Stimulated activated memory B cell treated with anti-CD40 and anti-IgM and Interleukin-4, amounts not matched to agents 10 μg/mL and 1 μg/mL and 100 μg/mL, for 72 hours (primary cell): Measurements from ENCODE around the gene ZNF443.
"Not testable (repeated sequence)": the region's sequence is repeated elsewhere in the genome, so short reads cannot be mapped to it uniquely, and the experiment has no call there.

Experiments used
- ATAC-seq: fragments of 150-1000 bp; cut with Tn5 transposase; 2 replicates; pipeline ENCODE4 v1.10.0; 2021
- H3K27ac Mint-ChIP-seq: one replicate; pipeline ENCODE4 v1.8.0; 2022; ENCODE audit warnings: mild to moderate bottlenecking, mixed read lengths
- H3K27me3 Mint-ChIP-seq: one replicate; pipeline ENCODE4 v1.8.0; 2022; ENCODE audit warnings: mixed read lengths
- H3K36me3 Mint-ChIP-seq: one replicate; pipeline ENCODE4 v1.8.0; 2022; ENCODE audit warnings: mixed read lengths
- H3K4me1 Mint-ChIP-seq: one replicate; pipeline ENCODE4 v1.8.0; 2022; ENCODE audit warnings: mixed read lengths
- H3K4me3 Mint-ChIP-seq: one replicate; pipeline ENCODE4 v1.8.0; 2022; ENCODE audit warnings: mild to moderate bottlenecking, moderate library complexity, mixed read lengths
- H3K9me3 Mint-ChIP-seq: one replicate; pipeline ENCODE4 v1.8.0; 2022; ENCODE audit warnings: mixed read lengths

ZNF443 gene

DNA sequence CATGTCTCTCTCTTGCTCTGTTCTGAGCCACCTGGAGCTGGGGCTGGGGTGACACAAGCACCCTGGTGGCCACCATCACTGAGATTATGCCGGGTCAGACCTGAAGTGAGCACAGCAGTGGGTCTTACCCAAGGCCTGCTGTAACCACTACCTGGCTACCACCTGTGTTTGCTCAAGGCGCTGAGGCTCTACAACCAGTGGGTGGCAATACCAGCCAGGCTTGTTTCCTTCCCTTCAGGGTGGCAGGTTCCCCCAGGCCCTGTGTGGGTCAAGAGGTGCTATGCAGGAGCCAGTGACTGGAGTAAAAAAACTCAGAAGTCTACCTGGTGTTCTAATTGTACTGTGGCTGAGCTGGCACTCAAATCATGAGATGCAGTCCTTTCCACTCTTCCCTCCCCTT lies 8.0 kb upstream of the ZNF443 start:
- ATAC-seq: no peak
- Mint-ChIP-seq H3K27me3 (no peaks in the 10 kb centered on the region), H3K27ac (no peak overlapping the region), H3K4me1 (no peaks in the 10 kb centered on the region), H3K9me3 (peaks cover 18% of the 10 kb centered on the region), H3K36me3 (peaks cover 48% of the 10 kb centered on the region), H3K4me3 (no peak overlapping the region)

DNA sequence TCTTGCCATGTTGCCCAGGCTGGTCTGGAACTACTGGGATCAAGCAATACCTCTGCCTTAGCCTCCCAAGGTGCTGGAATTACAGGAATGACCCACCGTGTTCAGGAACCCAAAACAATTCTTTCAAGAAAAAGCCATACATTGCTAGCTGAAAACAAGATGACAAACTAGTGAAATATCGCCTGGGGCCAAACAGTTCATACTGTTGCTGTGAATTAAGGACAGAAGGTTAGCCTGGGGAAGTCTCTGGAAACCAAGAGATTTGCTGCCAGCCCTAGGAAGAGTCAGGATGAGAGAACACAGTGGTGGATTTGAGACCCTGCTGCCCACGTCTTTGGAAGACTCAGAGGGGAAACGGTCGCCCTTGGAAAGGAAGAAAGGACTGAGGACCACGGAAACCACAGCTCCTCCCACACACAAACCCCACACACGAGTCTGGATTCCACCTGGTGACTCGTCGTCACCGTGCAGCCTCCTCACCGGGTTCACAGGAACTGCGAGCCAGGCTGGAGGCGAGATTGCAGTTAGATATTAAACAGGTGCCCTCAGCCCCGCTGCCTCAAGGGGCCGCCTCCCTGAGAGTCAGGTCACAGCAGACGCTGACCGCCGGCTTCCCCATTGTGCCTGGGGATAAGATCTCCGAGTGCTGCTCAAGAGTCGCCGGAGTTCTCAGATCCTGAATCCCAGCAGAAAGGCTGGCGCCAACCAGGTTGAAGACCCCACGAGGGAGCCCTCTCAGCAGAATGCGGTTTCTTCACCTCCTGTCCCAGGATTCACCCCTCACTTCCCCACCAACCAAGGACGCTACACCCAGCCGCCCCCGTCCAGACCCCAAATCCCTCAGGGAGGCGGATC lies 908 bp downstream of the ZNF443 start:
- peaks cover 29% of the 10 kb centered on the region for H3K4me1 Mint-ChIP-seq
- H3K9me3 Mint-ChIP-seq, H3K27me3 Mint-ChIP-seq: not testable (repeated sequence)
- ATAC-seq: peak; percentile 66
- H3K36me3 Mint-ChIP-seq: peaks cover 26% of the 10 kb centered on the region
- H3K27ac Mint-ChIP-seq: peak overlapping the region; percentile 99
- H3K4me3 Mint-ChIP-seq: peak overlapping the region; percentile 100

DNA sequence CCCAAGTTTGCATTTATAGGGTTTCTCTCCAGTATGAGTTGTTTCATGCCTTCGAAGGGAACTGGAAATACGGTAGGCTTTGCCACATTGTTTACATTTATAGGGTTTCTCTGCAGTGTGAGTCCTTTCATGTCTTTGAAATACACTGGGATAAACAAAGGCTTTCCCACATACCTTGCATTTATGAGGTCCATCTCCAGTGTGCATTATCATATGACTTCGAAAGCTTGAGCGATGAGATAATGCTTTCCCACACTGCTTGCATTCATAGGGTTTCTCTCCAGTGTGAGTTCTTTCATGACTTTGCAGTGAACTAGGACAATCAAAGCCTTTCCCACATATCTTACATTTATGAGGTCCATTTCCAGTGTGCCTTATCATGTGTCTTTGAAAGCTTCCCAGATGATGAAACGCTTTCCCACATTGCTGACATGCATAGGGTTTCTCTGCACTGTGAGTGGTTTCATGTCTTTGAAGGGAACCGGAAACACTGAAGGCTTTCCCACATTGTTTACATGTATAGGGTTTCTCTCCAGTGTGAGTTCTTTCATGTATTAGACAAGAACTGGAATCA lies 10.0 kb downstream of the ZNF443 start:
- not testable (repeated sequence) for H3K4me3 Mint-ChIP-seq

DNA sequence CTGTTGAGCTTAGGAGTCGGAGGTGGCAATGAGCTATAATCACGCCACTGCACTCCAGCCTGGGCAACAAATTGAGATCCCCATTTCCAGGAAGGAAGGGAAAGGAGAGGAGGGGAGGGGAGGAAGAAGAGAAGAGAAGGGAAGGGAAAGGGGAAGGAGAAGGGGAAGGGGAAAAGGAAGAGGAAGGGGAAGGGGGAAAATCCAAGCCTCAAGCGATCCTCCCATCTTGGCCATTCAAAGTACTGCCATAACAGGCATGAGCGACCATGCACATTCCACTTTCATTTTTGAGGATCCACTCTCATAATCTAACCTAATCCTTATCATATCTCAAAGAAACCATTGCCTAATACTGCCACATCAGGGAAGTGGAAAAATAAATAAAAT lies 14.9 kb downstream of the ZNF443 start:
- Mint-ChIP-seq H3K9me3 (peaks cover 8% of the 10 kb centered on the region), H3K36me3 (peaks cover 69% of the 10 kb centered on the region), H3K4me1 (no peaks in the 10 kb centered on the region), H3K27ac (no peak overlapping the region), H3K27me3 (no peaks in the 10 kb centered on the region), H3K4me3 (no peak overlapping the region)
- no peak for ATAC-seq

More for the DNA sequence above, 10.0 kb downstream of the ZNF443 start:
- not testable (repeated sequence) for H3K27ac Mint-ChIP-seq, H3K4me1 Mint-ChIP-seq, ATAC-seq, H3K27me3 Mint-ChIP-seq
- H3K36me3 Mint-ChIP-seq: peaks cover 73% of the 10 kb centered on the region
- H3K9me3 Mint-ChIP-seq: peaks cover 13% of the 10 kb centered on the region

DNA sequence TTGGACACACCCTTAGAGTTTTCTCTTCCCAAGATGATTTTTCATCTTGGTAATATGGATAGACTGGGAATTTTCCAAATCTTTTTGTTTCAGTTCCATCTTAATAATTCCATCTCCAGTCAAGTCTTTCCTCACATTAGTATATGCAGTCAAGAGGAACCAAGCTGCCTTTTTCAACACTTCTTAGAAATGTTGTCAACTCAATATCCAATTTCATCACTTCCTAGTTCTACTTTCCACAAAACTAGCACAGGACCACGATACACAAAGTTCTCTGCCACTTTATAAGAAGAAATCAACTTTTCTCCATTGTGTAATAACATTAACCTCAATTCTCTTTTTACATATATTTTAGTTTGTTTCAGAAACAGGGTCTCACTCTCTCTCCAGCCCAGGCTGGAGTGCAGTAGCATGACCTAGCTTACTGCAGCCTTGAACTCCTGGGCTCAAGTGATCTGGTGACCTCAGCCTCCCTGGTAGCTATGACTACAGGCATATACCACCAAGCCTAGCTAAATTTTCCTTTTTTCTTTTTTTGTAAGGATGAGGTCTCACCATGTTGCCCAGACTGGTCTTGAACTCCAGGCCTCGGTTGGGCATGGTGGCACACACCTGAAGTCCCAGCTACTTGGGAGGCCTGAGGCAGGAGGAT lies 15.5 kb downstream of the ZNF443 start:
- peaks cover 69% of the 10 kb centered on the region for H3K36me3 Mint-ChIP-seq
- H3K9me3 Mint-ChIP-seq: peaks cover 5% of the 10 kb centered on the region
- H3K27me3 Mint-ChIP-seq: no peaks in the 10 kb centered on the region
- no peak overlapping the region for H3K27ac Mint-ChIP-seq
- H3K4me1 Mint-ChIP-seq: no peaks in the 10 kb centered on the region
- H3K4me3 Mint-ChIP-seq: no peak overlapping the region
- ATAC-seq: no peak

DNA sequence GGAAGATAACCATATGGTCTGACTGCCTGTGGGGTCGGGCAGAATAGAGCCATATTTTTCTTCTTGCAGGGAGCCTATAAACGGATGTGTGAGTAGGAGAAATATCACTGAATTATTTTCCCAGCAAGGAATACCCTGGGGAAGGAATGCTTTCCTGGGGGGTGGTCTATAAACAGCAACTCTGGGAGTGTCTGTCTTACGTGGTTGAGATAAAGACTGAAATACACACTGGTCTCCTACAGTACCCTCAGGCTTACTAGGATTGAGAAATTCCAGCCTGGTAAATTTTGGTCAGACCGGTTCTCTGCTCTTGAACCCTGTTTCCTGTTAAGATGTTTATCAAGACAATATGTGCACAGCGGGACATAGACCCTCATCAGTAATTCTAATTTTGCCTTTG lies 23.5 kb downstream of the ZNF443 start:
- H3K27me3 Mint-ChIP-seq, H3K9me3 Mint-ChIP-seq, H3K4me1 Mint-ChIP-seq, ATAC-seq, H3K4me3 Mint-ChIP-seq, H3K27ac Mint-ChIP-seq: not testable (repeated sequence)
- peaks cover 46% of the 10 kb centered on the region for H3K36me3 Mint-ChIP-seq

DNA sequence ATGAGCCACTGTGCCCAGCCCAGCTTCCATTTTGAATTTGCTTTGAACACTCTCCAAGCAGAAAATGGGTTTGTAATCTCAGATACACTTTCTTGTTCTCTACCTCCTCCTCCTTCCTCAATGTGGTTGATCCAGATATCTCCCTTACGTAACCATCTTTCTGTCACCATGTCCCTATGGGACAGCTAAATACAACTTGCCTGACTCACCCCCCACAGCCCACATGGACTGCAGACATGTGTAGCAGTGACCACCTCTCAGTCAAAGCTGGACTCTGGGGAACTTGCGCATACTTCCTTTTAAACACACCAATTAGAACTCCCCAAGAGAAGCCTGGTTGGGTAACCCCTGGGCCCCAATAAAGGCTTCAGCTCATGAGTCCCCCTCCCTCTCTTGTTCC lies 28.9 kb downstream of the ZNF443 start:
- ATAC-seq: no peak
- Mint-ChIP-seq H3K4me3 (no peak overlapping the region), H3K36me3 (peaks cover 12% of the 10 kb centered on the region), H3K9me3 (peaks cover 6% of the 10 kb centered on the region), H3K27ac (no peak overlapping the region), H3K4me1 (peaks cover 4% of the 10 kb centered on the region), H3K27me3 (no peaks in the 10 kb centered on the region)

DNA sequence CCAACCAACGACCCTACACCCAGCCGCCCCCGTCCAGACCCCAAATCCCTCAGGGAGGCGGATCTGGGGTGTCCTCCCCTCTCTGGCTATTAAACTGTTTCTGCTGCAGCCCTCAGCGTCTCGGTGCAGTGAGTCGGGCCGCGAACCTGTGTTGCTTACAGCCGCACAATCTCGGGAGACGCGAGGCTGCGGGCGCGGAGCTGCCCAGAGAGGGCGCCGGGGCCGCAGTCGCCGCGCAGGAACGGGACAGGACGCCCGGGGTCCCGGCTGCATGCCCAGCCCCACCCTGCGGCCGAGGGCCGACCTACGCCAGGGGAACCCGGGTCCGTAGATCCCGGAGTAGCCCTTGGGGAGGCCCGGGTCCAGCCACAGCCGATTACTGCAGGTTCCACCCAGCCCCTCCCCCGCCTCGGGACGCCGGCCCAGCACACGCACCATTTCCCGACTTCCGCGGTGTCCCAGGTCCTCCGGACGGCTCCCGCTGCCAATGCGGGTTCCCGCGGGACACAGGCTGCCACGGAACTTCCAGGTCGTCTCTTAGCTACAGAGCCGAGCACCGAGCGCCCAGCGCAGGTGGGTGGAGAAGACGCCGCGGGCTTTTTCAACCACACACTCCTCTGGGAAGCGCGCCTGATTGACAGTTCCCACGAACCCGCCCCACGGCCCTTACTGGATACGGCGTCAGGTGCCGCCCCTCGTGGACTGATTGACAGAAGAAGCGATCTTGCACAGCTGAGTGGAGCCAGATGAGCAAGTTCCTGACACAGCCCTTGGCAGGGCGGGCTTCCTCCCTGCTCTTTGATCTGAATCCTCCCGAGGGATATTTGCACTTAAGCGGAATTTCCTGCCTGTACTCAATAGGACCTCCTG lies 40.0 kb downstream of the ZNF443 start, which contains the start of gene ZNF799:
Gene ZNF799, minus strand, starts transcription at position 639 of the 870 bp plus-strand sequence. Its CDS starts 201 bp downstream, at position 438.
- peak within 1 kb of the TSS; percentile 98 for H3K4me3 Mint-ChIP-seq
- peaks cover 35% of the 10 kb centered on the region for H3K4me1 Mint-ChIP-seq
- no peaks in the 10 kb centered on the region for H3K27me3 Mint-ChIP-seq
- H3K9me3 Mint-ChIP-seq: no peaks in the 10 kb centered on the region
- peak within 1 kb of the TSS; percentile 87 for H3K27ac Mint-ChIP-seq
- ATAC-seq: peak; percentile 96
- H3K36me3 Mint-ChIP-seq: peaks cover 15% of the 10 kb centered on the region

DNA sequence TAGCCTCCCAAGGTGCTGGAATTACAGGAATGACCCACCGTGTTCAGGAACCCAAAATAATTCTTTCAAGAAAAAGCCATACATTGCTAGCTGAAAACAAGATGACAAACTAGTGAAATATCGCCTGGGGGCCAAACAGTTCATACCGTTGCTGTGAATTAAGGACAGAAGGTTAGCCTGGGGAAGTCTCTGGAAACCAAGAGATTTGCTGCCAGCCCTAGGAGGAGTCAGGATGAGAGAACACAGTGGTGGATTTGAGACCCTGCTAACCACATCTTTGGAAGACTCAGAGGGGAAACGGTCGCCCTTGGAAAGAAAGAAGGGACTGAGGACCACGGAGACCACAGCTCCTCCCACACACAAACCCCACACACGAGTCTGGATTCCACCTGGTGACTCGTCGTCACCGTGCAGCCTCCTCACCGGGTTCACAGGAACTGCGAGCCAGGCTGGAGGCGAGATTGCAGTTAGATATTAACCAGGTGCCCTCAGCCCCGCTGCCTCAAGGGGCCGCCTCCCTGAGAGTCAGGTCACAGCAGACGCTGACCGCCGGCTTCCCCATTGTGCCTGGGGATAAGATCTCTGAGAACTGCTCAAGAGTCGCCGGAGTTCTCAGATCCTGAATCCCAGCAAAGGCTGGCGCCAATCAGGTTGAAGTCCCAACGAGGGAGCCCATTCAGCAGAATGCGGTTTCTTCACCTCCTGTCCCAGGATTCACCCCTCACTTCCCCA lies 40.8 kb downstream of the ZNF443 start:
- Mint-ChIP-seq H3K36me3 (peaks cover 21% of the 10 kb centered on the region), H3K27ac (peak overlapping the region; percentile 87), H3K4me1 (peaks cover 41% of the 10 kb centered on the region), H3K4me3 (peak overlapping the region; percentile 98)
- not testable (repeated sequence) for H3K27me3 Mint-ChIP-seq, H3K9me3 Mint-ChIP-seq
- ATAC-seq: peak; percentile 67

DNA sequence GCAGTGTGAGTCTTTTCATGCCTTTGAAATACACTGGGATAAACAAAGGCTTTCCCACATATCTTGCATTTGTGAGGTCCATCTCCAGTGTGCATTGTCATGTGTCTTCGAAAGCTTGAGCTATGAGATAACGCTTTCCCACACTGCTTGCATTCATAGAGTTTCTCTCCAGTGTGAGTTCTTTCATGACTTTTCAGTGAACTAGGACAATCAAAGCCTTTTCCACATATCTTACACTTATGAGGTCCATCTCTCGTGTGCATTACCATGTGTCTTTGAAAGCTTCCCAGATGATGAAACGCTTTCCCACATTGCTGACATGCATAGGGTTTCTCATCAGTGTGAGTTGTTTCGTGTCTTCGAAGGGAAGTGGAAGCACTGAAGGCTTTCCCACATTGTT lies 49.7 kb downstream of the ZNF443 start:
- ATAC-seq, H3K4me1 Mint-ChIP-seq, H3K27me3 Mint-ChIP-seq, H3K27ac Mint-ChIP-seq, H3K4me3 Mint-ChIP-seq: not testable (repeated sequence)
- Mint-ChIP-seq H3K36me3 (peaks cover 74% of the 10 kb centered on the region), H3K9me3 (peaks cover 22% of the 10 kb centered on the region)

DNA sequence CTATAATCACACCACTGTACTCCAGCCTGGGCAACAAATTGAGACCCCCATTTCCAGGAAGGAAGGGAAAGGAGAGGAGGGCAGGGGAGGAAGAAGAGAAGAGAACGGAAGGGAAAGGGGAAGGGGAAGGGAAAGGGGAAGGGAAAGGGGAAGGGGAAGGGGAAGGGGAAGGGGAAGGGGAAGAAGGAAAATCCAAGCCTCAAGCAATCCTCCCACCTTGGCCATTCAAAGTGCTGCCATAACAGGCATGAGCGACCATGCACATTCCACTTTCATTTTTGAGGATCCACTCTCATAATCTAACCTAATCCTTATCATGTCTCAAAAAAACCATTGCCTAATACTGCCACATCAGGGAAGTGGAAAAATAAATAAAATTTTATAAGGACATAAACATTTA lies 54.5 kb downstream of the ZNF443 start:
- H3K4me1 Mint-ChIP-seq, ATAC-seq, H3K4me3 Mint-ChIP-seq, H3K27me3 Mint-ChIP-seq, H3K27ac Mint-ChIP-seq: not testable (repeated sequence)
- H3K36me3 Mint-ChIP-seq: peaks cover 73% of the 10 kb centered on the region
- H3K9me3 Mint-ChIP-seq: peaks cover 16% of the 10 kb centered on the region

DNA sequence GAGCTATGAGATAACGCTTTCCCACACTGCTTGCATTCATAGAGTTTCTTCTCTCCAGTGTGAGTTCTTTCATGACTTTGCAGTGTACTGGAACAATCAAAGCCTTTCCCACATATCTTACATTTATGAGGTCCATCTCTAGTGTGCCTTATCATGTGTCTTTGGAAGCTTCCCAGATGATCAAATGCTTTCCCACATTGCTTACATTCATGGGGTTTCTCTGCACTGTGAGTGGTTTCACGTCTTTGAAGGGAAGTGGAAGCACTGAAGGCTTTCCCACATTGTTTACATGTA lies 60.4 kb downstream of the ZNF443 start:
- no peak overlapping the region for H3K27ac Mint-ChIP-seq
- peaks cover 24% of the 10 kb centered on the region for H3K9me3 Mint-ChIP-seq
- H3K27me3 Mint-ChIP-seq: no peaks in the 10 kb centered on the region
- ATAC-seq: no peak
- no peak overlapping the region for H3K4me3 Mint-ChIP-seq
- H3K36me3 Mint-ChIP-seq: peaks cover 70% of the 10 kb centered on the region
- H3K4me1 Mint-ChIP-seq: no peaks in the 10 kb centered on the region

DNA sequence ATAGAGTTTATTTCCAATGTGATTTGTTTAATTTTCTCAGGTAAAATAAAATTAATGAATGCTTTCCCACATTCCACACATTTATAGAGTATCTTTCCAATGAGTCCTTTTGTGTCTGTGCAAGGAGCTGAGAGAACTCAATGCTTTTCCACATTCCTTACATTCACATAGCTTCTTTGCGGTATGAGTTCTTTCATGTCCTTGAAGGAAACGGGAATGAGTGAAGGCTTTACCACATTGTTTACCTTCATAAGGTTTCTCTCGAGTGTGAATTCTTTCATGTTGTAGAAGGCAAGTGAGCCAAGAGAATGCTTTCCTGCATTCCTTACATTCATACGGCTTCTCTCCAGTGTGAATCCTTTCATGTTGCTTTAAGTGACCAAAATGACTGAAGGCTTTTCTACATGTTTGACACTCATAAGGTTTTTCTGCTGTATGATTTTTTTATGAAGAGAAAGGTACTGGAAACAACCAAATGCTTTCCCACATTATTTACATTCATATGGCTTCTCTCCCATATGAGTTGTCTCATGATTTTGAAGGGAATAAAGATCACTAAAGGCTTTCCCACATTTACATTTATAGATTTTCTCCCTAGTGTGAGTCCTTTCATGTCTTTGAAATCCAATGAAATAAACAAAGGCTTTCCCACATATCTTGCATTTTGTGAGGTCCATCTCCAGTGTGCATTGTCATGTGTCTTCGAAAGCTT lies 60.9 kb downstream of the ZNF443 start:
- Mint-ChIP-seq H3K9me3 (peaks cover 24% of the 10 kb centered on the region), H3K27me3 (no peaks in the 10 kb centered on the region), H3K27ac (no peak overlapping the region), H3K36me3 (peaks cover 69% of the 10 kb centered on the region), H3K4me1 (no peaks in the 10 kb centered on the region), H3K4me3 (no peak overlapping the region)
- no peak for ATAC-seq
